ENCODE measurements around the gene FAM98B. TPM values are rescaled to one million over a fixed set of nuclear protein-coding genes. Genes with fewer than 3 reads are reported as not detected.

FAM98B gene
- polyA plus RNA-seq, 1 donor (not counting 4 experiments of a cell fraction or from before 2014, with no cell fraction given), result 22.2 TPM

DNA sequence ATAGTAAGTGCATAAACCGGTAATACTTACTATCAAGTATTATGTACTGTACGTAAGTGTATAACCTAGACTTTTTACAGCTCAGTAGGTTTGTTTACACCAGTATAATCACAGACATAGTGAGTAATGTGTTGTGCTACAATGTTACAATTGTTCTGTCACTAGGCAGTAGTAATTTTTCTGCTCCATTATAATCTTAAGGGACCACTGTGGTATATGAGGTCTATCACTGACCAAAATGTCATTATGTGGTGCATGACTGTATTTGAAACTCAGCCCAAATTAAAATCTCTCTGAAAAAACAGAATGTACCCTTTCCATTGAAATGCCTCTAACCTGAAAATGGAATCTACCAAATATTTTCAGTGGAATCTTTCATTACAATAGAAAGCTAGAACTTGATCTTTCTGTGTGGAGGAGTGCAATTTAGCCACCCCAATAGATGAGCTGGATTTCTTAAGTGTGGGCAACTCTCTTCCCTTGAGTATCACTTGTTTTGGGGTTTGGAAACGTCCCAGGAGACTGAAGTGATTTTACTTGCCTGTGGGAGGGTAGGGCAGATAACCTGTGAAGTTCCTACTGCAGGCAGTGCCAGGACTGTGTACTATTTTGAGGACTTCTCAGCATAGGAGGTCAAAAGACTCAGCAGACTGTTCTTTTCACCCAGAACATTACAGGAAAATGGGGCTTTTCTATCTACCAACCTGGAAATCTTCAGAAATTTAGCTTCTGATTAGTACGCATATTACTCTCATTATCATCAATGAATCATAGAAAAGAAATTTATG, 50.9 kb downstream of the FAM98B start:
- no peaks in the 10 kb centered on the region for H3K4me1 ChIP-seq (ENCODE audit: control insufficient read depth, extremely low read depth, insufficient read depth, low read length)
- no peak overlapping the region for H3K27ac ChIP-seq (ENCODE audit: control insufficient read depth, insufficient read depth, low read length)
- H3K9me1 ChIP-seq (ENCODE audit: control insufficient read depth, extremely low read depth, insufficient read depth, low read length), result no peaks in the 10 kb centered on the region
- H3K27me3 ChIP-seq (ENCODE audit: control insufficient read depth, extremely low read depth, insufficient read depth, low read length), result no peaks in the 10 kb centered on the region
- FAIRE-seq, result no peak
- H3K36me3 ChIP-seq (ENCODE audit: control insufficient read depth in 2 of 2, extremely low read depth in 1 of 2, insufficient read depth in 2 of 2, low read length in 2 of 2), result no peaks in the 10 kb centered on the region
- no peaks in the 10 kb centered on the region for H3K9me3 ChIP-seq (ENCODE audit: control insufficient read depth, low read depth, low read length)
- H3K4me3 ChIP-seq (ENCODE audit: control insufficient read depth in 2 of 3, extremely low read depth in 1 of 3, insufficient read depth in 2 of 3, low read depth in 1 of 3, low read length in 3 of 3), result no peak overlapping the region
- no peaks in the 10 kb centered on the region for H3K79me2 ChIP-seq (ENCODE audit: control insufficient read depth, insufficient read depth, low read length)
- no peak for TF ChIP-seq EZH2 (IDR thresholded peaks at IDR 0.05; ENCODE audit: low read length)
- TF ChIP-seq, protein P1, sequence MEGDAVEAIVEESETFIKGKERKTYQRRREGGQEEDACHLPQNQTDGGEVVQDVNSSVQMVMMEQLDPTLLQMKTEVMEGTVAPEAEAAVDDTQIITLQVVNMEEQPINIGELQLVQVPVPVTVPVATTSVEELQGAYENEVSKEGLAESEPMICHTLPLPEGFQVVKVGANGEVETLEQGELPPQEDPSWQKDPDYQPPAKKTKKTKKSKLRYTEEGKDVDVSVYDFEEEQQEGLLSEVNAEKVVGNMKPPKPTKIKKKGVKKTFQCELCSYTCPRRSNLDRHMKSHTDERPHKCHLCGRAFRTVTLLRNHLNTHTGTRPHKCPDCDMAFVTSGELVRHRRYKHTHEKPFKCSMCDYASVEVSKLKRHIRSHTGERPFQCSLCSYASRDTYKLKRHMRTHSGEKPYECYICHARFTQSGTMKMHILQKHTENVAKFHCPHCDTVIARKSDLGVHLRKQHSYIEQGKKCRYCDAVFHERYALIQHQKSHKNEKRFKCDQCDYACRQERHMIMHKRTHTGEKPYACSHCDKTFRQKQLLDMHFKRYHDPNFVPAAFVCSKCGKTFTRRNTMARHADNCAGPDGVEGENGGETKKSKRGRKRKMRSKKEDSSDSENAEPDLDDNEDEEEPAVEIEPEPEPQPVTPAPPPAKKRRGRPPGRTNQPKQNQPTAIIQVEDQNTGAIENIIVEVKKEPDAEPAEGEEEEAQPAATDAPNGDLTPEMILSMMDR (optimal IDR thresholded peaks at IDR 0.05 in 1 of 3, IDR thresholded peaks at IDR 0.05 in 1 of 3, conservative IDR thresholded peaks at IDR 0.05 in 1 of 3; ENCODE audit: extremely low read depth in 1 of 3, insufficient read depth in 2 of 3, low read length in 3 of 3), result no peak
- no peak overlapping the region for H3K4me2 ChIP-seq (ENCODE audit: control insufficient read depth, extremely low read depth, insufficient read depth, low read depth, low read length)
- dilution Hi-C loops (cut with MboI; ENCODE audit: extremely low pct_ligation_motif_present, low sequenced_read_pairs), result loop anchor here (25.0 kb wide), 1 partner anchor 182 kb away; no protein-coding TSS in a partner anchor
- DNase-seq (ENCODE audit: low read depth, low spot score), result no peak
- no peak overlapping the region for H3K9ac ChIP-seq (ENCODE audit: control insufficient read depth, extremely low read depth, insufficient read depth, low read length)
- H4K20me1 ChIP-seq (ENCODE audit: control insufficient read depth, extremely low read depth, insufficient read depth, low read length), result no peaks in the 10 kb centered on the region
- H2AFZ ChIP-seq (ENCODE audit: control insufficient read depth, low read length), result no peak overlapping the region

DNA sequence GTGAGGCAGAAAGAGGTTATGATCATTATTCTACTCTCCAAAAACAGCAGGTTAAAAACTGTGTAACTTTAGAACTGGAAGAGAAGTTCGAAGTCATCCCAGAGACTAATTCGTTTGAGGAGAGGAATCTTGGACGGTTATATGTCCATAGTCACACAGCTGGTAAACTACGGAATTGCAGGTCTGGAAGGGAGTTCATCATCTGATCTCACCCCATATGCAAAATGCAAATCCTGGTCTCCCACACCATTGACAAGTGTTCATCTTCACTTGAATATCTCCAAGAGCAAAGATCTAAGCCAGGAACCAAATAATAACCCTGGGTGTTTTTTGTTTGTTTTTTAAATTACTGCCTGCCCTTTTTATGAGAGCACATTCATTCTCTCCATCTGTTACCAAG, 53.1 kb downstream of the FAM98B start:
- Histone ChIP-seq H4K20me1 (ENCODE audit: control insufficient read depth, extremely low read depth, insufficient read depth, low read length) (no peaks in the 10 kb centered on the region), H3K4me2 (ENCODE audit: control insufficient read depth, extremely low read depth, insufficient read depth, low read depth, low read length) (no peak overlapping the region), H2AFZ (ENCODE audit: control insufficient read depth, low read length) (no peak overlapping the region), H3K27me3 (ENCODE audit: control insufficient read depth, extremely low read depth, insufficient read depth, low read length) (no peaks in the 10 kb centered on the region), H3K4me3 (ENCODE audit: control insufficient read depth in 2 of 3, extremely low read depth in 1 of 3, insufficient read depth in 2 of 3, low read depth in 1 of 3, low read length in 3 of 3) (no peak overlapping the region), H3K9ac (ENCODE audit: control insufficient read depth, extremely low read depth, insufficient read depth, low read length) (no peak overlapping the region), H3K79me2 (ENCODE audit: control insufficient read depth, insufficient read depth, low read length) (no peaks in the 10 kb centered on the region), H3K9me3 (ENCODE audit: control insufficient read depth, low read depth, low read length) (no peaks in the 10 kb centered on the region), H3K4me1 (ENCODE audit: control insufficient read depth, extremely low read depth, insufficient read depth, low read length) (no peaks in the 10 kb centered on the region), H3K27ac (ENCODE audit: control insufficient read depth, insufficient read depth, low read length) (no peak overlapping the region), H3K36me3 (ENCODE audit: control insufficient read depth in 2 of 2, extremely low read depth in 1 of 2, insufficient read depth in 2 of 2, low read length in 2 of 2) (no peaks in the 10 kb centered on the region), H3K9me1 (ENCODE audit: control insufficient read depth, extremely low read depth, insufficient read depth, low read length) (no peaks in the 10 kb centered on the region)
- dilution Hi-C loops (cut with MboI; ENCODE audit: extremely low pct_ligation_motif_present, low sequenced_read_pairs), result loop anchor here (25.0 kb wide), 1 partner anchor 180 kb away; no protein-coding TSS in a partner anchor
- TF ChIP-seq, protein P1 (optimal IDR thresholded peaks at IDR 0.05 in 1 of 3, IDR thresholded peaks at IDR 0.05 in 1 of 3, conservative IDR thresholded peaks at IDR 0.05 in 1 of 3; ENCODE audit: extremely low read depth in 1 of 3, insufficient read depth in 2 of 3, low read length in 3 of 3), result no peak
- no peak for TF ChIP-seq EZH2 (IDR thresholded peaks at IDR 0.05; ENCODE audit: low read length)
- FAIRE-seq (no peak), DNase-seq (ENCODE audit: low read depth, low spot score) (no peak)
